Measurements from ENCODE around the gene KLC3.

Gene KLC3

DNA sequence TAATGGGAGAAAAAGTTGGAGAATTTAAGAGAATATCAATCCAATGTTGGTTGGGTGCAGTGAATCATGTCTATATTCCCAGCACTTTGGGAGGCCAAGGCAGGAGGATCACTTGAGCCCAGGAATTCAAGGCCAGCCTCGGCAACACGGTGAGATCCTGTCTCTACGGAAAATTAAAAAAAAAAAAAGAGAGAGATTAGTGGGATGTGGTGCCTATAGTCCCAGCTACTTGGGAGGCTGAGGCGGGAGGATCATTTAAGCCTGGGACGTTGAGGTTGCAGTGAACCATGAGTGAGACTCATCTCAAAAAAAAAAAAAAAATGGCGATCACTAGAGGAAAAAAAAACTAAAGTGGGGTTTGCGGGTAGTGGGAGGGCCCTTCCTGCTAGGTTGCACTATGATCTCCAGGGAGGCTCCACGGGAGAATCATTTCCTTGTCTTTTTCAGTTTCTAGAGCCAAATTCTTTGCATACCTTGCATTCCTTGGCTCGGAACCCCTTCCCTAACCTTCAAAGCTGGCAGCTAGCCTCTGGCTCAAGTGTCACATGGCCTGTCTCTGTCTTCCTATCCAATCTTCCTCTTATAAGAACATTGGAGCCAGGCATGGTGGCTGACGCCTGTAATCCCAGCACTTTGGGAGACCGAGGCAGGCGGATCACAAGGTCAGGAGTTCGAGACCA lies 35.6 kb downstream of the KLC3 start:
- no peak for DNase-seq (ENCODE audit: low spot score)

DNA sequence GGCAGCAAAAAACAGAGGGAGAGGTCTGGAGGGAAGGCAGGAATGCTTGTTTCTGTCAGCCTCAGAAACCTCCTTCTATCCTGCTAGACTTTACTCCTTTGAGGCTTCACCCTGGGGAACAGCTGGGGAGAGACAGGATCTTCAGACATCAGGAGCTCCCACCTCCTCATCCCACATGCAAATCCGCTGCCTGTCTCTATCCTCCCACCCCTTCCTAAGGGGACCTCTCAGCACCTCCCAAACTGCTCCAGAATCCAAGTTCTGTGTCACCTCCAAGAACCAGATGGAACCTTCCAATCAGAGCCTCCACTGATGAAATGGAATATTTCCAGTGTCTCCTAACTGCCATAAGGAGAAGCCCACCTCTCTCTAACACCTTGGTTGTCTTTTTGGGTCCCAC lies 39.6 kb downstream of the KLC3 start:
- DNase-seq (ENCODE audit: low spot score) = no peak

DNA sequence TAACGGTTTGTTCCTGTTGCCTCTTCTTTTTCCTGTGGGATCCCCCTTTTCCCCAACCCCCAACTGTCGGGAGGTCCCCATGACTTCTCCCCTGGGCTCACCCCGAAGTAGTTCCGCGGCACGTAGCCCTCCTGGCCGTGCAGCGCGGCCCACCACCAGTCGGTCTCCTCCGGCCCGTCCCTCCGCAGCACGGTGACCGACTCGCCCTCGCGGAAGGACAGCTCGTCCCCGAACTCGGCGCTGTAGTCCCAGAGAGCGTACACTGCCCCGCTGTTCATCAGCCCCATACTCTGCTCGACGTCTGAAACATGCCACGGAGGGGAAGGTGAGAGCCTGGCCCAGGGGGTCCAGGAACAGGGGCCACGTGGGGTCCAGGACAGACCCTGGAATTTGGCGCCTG lies 41.9 kb downstream of the KLC3 start:
- no peak for DNase-seq (ENCODE audit: low spot score)

DNA sequence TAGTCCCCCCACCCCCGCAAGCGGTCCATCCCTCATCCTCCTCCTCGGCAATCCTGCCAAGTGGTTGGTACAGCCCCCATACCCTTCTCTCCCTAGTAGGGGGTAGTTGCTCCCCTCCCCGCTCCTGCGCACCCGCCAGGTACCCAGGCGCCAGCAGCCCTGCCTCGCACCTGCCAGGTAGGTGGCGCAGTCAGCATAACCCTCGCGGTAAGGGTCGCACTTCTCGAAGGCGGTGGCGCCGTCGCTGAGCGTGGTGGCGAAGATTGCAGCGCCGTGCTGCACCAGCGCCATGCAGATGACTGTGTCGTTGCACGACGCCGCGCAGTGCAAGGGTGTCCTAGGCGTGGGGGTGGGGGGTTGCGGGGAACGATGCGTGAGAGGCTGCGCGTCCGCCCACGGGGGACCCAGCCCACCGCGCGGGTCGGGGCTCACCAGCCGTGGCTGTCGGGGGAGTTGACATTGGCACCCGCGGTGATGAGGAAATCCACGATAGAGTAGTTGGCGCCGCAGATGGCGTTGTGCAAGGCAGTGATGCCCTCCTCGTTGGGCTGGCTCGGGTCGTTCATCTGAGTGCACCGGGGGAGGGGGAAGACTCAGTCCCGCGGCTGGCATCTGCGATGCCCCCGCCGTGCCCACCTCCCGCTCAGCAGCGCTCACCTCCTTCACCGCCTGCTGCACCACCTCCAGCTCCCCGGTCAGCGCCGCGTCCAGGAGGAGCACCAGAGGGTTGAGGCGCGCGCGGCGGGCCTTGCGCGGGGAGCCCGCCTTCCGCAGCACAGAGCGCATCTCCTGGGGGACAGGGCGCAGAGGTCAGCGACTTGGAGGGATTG lies 45.1 kb downstream of the KLC3 start:
- DNase-seq (ENCODE audit: low spot score) = no peak

DNA sequence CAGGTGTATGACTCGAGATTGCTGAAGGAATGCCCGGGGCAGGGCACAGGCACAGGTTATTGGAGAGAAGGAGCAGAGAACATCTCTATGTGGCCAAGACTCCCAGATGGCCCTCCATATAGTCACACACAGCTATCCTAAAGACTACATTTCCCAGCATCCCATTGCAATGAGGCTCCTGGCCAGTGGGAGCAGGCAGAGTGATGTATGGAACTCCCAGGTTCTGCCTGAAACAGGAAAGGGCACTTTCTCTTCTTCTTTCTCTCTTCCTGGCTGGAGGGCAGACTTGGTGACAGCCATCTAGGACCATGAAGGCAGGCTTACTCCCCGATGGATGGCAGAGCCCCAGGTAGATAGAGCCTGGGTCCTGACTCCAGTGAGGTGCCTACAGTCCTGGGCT lies 50.8 kb downstream of the KLC3 start:
- no peak for DNase-seq (ENCODE audit: low spot score)

DNA sequence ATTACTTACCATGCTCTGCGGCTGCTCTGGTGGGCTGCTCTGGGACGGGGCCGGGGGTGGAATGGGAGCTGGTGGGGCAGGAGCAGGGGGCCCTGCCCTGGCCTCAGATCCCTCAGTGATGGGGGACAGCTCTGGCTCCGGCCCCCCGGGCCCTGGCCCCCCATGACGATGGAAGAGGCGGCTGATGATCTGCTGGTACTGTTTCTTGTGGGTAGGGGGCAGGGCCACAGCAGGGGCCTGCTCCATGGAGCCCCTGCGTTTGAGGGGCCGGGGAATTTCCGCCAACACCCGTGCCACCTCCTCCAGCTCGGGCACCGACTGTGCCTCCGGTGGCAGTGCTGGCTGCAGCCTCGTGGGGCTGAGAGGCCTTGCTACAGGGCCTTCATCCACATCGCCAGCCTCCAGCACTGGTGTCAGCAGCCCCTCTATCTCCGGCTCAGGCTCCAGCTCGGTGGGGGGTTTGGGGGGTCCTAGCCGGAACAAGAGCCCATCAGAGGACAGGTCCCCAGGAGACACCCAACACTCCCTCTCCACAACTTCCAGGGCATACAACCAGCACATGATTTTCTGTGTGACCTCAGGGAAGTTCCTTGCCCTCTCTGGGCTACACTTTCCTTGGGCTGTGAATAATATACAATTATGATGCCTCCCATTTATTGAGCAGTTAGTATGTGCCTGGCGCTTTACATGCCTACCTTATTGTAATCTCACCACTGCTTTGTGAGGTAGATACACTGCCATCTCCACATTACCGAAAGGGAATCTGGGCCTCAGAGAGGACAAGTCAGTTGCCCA lies 51.5 kb downstream of the KLC3 start:
- DNase-seq (ENCODE audit: low spot score) = no peak

DNA sequence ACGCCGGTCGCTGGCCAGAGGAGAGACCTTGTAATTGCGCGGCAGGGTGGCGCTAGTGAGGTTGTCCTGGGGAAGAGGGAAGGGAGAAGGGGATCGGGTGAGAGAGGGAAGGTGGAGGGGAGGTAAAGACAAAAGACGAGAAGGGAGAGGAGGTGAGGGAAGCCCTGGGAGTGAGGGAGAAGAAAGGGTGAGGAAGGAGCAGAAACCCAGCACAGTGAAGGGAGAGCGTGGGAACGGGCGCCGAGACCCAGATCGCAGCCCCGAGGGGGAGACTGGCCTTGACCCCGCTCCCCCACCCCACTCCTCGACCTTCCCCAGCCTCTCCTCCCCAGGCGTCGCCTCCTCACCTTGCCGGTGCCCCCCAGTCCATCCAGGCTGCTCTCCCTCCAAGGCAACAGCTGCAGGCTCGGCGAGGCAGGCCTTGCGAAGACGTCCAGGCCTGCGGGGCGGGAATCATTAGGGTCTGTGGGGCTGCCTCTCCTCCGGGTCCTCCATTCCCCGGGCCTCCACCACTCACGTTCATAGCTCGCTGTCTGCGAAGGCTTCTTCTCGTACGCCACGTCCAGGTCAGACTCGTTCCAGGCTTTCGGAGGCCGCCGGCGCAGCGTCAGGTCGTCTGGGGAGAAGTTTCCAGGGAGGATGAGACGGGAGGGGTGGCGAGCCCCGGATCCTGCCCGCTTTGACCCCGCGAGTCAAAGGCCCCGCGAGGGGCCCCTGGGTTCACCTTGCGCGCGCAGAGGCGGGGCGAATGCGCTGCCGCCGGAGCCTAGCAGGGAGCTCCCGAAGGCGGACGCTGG lies 55.5 kb downstream of the KLC3 start:
- no peak for DNase-seq (ENCODE audit: low spot score)

DNA sequence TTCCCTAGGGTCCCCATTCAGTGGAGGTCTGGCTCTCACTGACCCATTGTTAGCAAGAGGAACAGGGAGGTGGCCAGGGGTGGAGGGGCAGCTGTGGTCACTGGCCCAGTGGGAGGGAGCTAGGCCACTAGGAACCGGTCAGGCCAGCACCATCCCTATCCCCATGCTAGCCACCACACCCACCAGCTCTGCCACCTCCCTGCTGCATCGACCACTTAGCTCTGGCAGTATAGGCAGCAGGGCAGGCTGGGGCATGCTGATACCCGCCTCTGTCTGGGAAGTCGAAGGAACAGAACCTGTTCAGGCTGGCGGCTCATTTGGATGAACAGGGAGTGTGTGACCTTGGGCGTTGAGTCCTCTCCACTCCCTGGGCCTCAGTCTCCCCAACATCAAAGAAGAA lies 59.6 kb downstream of the KLC3 start:
- DNase-seq (ENCODE audit: low spot score) = no peak
